Measurements from ENCODE around the gene OR10C1.

- TF ChIP-seq, protein P1, sequence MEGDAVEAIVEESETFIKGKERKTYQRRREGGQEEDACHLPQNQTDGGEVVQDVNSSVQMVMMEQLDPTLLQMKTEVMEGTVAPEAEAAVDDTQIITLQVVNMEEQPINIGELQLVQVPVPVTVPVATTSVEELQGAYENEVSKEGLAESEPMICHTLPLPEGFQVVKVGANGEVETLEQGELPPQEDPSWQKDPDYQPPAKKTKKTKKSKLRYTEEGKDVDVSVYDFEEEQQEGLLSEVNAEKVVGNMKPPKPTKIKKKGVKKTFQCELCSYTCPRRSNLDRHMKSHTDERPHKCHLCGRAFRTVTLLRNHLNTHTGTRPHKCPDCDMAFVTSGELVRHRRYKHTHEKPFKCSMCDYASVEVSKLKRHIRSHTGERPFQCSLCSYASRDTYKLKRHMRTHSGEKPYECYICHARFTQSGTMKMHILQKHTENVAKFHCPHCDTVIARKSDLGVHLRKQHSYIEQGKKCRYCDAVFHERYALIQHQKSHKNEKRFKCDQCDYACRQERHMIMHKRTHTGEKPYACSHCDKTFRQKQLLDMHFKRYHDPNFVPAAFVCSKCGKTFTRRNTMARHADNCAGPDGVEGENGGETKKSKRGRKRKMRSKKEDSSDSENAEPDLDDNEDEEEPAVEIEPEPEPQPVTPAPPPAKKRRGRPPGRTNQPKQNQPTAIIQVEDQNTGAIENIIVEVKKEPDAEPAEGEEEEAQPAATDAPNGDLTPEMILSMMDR (tag by site-specific recombination; IDR thresholded peaks at IDR 0.05), result no peak
- TF ChIP-seq ZNF169 (tag by site-specific recombination; IDR thresholded peaks at IDR 0.05), result no peak
- no peak for TF ChIP-seq ZNF639 (tag by site-specific recombination; IDR thresholded peaks at IDR 0.05)
- TF ChIP-seq, protein P2, sequence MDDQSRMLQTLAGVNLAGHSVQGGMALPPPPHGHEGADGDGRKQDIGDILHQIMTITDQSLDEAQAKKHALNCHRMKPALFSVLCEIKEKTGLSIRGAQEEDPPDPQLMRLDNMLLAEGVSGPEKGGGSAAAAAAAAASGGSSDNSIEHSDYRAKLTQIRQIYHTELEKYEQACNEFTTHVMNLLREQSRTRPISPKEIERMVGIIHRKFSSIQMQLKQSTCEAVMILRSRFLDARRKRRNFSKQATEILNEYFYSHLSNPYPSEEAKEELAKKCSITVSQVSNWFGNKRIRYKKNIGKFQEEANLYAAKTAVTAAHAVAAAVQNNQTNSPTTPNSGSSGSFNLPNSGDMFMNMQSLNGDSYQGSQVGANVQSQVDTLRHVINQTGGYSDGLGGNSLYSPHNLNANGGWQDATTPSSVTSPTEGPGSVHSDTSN (CRISPR knock-in tag; IDR thresholded peaks at IDR 0.05), result no peak
- TF ChIP-seq REST (tag by site-specific recombination; IDR thresholded peaks at IDR 0.05), result no peak
- no peak for TF ChIP-seq BCL11A (tag by site-specific recombination; IDR thresholded peaks at IDR 0.05; ENCODE audit: low read depth)
- TF ChIP-seq SCRT2 (tag by site-specific recombination; IDR thresholded peaks at IDR 0.05), result no peak
- no peak for TF ChIP-seq ZNF10 (tag by site-specific recombination; IDR thresholded peaks at IDR 0.05)
- TF ChIP-seq ZBTB1 (tag by site-specific recombination; IDR thresholded peaks at IDR 0.05), result no peak
Observed at GRCh38 chr6:29465801-29466200, 26.7 kb downstream of the OR10C1 start.

All from HEK293 (cell line).